Midbrain (tissue), 1 donor: ENCODE results near the gene KLHL29.

Experiments used
- DNase-seq: peaks from one replicate; lab custom pipeline; 2025; lab: John Stamatoyannopoulos, UW

The KLHL29 gene

GRCh38 chr2:23449413-23449812 lies 64.4 kb downstream of the KLHL29 start:
- DNase-seq = no peak

GRCh38 chr2:23449831-23450331 lies 64.9 kb downstream of the KLHL29 start:
- no peak for DNase-seq

GRCh38 chr2:23452372-23452771 lies 67.4 kb downstream of the KLHL29 start:
- DNase-seq = no peak

GRCh38 chr2:23452853-23453420 lies 68.0 kb downstream of the KLHL29 start:
- no peak for DNase-seq

GRCh38 chr2:23453432-23453831 lies 68.5 kb downstream of the KLHL29 start:
- no peak for DNase-seq

- no peak for DNase-seq
Observed at GRCh38 chr2:23453836-23454460, 69.0 kb downstream of the KLHL29 start.

DNA sequence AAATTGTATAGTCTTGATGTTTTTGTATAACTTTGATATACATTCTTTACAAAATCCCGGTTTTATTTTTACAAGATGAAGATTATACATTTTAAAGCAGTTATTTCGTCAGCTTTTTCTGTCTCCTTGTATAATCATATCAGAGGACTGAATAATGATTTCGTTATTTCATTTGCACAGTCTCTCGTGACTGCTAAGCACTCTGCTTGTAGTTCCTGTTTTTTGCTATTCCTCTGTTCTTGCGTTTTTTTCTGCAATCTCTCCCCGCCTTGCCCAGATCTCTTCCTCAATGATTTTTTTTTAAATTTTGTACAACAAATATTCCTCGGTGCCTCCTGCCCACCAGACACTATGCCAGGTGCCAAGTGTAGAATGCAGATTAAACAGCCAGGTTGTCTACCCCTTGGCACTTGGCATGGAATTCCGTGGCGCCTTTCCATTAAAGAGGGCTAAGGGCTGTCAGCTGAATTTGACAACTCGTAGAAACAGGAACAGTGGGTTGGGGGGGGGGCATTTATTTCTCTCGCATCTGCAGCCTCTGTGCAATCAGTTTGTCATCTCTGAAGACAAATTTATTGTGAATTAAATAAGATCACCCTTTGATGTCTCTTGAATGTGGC lies 69.6 kb downstream of the KLHL29 start:
- no peak for DNase-seq

DNA sequence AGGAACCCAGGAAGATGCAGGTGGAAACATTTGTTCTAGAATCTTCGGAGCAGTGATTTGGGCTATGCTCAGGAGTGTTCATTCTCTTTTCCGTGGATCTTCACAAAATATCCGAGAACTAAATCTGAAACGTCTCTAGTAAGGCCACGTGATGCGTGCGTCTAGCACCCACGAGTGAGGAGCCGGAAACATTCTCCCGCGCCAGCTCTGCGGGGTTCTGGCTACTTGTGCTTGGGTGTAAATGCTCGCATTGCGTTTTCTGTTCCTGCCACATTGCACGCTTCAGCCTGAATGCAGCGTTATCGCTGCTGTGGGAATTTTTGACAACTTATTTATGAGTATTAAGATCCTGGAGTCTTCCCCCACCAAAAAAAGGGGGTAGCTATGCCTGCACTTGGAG lies 71.4 kb downstream of the KLHL29 start:
- no peak for DNase-seq

GRCh38 chr2:23456881-23457760 lies 72.1 kb downstream of the KLHL29 start:
- no peak for DNase-seq

- DNase-seq = no peak
Observed at GRCh38 chr2:23457990-23458682, 73.2 kb downstream of the KLHL29 start.

GRCh38 chr2:23459032-23459431 lies 74.1 kb downstream of the KLHL29 start:
- no peak for DNase-seq

DNA sequence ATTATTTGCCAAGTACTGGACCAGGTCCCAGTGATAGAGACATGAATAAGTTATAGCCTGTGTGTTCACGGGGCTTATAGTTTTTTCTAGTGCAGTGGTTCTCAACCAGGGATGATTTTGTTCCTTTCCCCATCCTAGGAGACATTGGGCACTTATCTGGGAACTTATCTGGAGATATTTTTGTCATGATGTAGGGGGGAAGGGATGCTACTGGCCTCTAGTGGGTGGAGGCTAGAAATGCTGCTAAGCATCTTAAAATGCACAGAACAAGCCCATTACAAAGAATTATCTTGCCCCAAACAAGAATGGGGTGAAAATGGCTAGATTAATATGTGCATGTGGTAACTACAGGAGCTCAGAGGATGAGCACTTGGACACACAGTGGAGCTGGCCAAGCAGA lies 75.2 kb downstream of the KLHL29 start:
- DNase-seq = no peak

- DNase-seq = no peak
Observed at GRCh38 chr2:23460993-23461392, 76.0 kb downstream of the KLHL29 start.

GRCh38 chr2:23464156-23464555 lies 79.2 kb downstream of the KLHL29 start:
- DNase-seq = no peak

GRCh38 chr2:23464905-23465537 lies 80.0 kb downstream of the KLHL29 start:
- no peak for DNase-seq

DNA sequence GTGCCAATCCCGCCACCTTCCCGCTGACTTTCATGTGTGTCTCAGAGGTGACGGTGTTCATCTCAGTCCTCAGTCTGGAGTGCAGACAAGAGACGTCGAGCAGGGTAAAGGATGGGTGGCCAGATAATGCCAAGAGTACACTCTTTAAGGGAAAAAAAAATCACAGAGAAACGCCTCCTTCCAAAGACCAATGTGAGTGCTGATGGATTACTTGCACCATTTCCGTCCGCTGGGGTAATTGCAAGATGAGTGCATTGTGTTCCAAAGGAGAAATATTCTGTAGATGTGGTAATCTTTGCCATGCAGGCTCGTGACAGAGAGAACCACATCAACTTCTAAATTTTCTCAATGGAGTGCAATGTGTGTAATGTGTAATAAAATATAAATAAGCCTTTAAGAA lies 81.0 kb downstream of the KLHL29 start:
- DNase-seq = no peak

DNA sequence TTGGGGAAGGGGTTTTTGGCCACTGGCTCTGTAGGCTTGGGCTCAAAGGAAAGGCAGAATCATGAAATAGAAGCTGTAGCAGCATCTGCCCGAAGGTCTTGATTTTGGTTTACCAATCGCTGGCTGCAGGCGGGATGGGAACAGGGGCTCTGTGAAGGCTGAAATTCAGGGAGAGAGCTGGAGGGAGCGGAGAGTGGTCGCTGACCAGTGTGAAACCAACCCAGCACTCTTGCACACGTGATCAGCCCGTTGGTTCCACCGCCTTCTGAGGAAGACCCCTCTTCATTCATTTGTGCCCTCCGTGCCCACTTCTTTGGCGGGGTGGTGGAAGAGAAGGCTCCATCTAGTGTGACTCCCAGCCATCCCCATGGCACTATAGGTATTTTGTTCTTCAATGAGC lies 82.6 kb downstream of the KLHL29 start:
- DNase-seq = no peak

GRCh38 chr2:23468474-23469141 lies 83.6 kb downstream of the KLHL29 start:
- no peak for DNase-seq

DNA sequence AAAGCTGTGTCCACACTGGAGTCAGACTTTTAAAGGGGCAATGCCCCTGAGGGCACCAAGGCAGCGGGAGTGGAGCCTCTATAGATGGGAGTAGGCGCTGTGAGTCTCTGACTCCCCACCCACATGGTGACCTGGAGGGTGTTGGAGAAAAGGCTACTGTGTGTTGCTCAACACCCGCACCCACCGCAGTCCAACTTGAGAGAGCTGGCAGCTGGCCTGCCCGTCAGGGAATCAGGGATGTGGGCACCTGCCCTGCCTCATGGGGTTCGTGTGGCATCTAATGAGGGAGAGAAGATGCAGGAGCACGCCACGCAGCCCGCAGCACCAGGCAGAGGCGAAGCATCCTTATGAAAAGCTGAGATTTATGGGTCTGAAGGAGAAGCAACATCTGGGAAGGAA lies 84.2 kb downstream of the KLHL29 start:
- no peak for DNase-seq

GRCh38 chr2:23475036-23475435 lies 90.1 kb downstream of the KLHL29 start:
- no peak for DNase-seq

- DNase-seq = no peak
Observed at GRCh38 chr2:23475473-23475872, 90.5 kb downstream of the KLHL29 start.
